MG63 (cell line): ENCODE data around the gene UBASH3A. TPM values are rescaled to one million over a fixed set of nuclear protein-coding genes. Genes with fewer than 3 reads are reported as not detected.
A peak's percentile ranks its signal among the peaks of the same experiment; 100 is the strongest.
"Not testable (repeated sequence)": the region's sequence is repeated elsewhere in the genome, so short reads cannot be mapped to it uniquely, and the experiment has no call there.

Source experiments
- DNase-seq: peaks from one replicate; pipeline ENCODE4 v3.0.0-alpha.2; 2020
- H3K27me3 ChIP-seq: fragments of 250-450 bp; sonication (Bioruptor Pico); 2 replicates; pipeline ENCODE4 v1.5.1; 2020; ENCODE audit warnings: mild to moderate bottlenecking, moderate library complexity
- H3K36me3 ChIP-seq: fragments of 250-450 bp; sonication (Bioruptor Pico); 2 replicates; pipeline ENCODE4 v1.5.1; 2020; ENCODE audit warnings: mild to moderate bottlenecking, moderate library complexity
- H3K4me3 ChIP-seq: fragments of 250-450 bp; sonication (Bioruptor Pico); 2 replicates; pipeline ENCODE4 v1.5.1; 2020; ENCODE audit warnings: mild to moderate bottlenecking, moderate library complexity
- H3K9me3 ChIP-seq: fragments of 250-450 bp; sonication (Bioruptor Pico); 2 replicates; pipeline ENCODE4 v1.5.1; 2020; ENCODE audit warnings: mild to moderate bottlenecking, moderate library complexity
- total RNA-seq: library from RNA; depleted of rRNA; stranded (reverse); fragments of >200 nt; shearing (Covaris generic); gene quantifications from 2 replicates; pipeline ENCODE4 v1.2.3, GENCODE V29; 2014; ENCODE audit warnings: low replicate concordance

Gene UBASH3A
- total RNA-seq, 1 experiment from 2014 or later, result not detected

- no peaks in the 10 kb centered on the region for H3K27me3 ChIP-seq
- no peaks in the 10 kb centered on the region for H3K36me3 ChIP-seq
- no peaks in the 10 kb centered on the region for H3K9me3 ChIP-seq
- no peak for DNase-seq
- no peak overlapping the region for H3K4me3 ChIP-seq
Measured at GRCh38 chr21:42396799-42397745, 6.6 kb upstream of the UBASH3A start.

- Histone ChIP-seq H3K36me3 (no peaks in the 10 kb centered on the region), H3K9me3 (no peaks in the 10 kb centered on the region), H3K27me3 (no peaks in the 10 kb centered on the region), H3K4me3 (no peak overlapping the region)
- DNase-seq, result no peak
Measured at GRCh38 chr21:42397746-42398394, 5.8 kb upstream of the UBASH3A start.

DNA sequence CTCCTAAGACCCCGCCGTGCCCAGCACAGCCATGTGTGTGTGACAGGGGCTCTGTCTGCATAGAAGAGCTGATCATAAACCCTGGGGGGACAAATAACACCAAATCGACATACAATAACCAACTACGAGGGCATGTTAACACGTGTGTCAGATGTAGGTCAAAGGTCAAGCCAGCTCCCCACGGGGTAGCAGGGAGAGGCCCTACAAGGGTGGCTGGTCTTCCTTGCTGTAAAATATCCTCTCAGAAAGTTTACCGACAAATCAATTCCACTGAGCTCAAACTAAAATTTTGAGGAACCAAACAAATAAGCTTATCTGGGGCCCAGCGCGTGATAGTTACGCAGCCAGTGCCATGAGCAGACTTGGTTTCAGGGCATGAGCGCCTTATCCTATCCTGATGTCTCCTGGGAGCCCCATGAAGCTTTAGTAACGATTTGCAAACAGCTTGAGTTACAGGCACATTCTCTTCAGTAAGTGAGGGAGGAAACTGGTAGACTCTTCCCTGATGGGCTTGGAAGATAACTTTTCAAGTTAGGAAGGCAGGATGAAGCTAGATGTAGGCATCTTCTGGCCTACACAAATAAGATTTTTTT lies 5.2 kb upstream of the UBASH3A start:
- Histone ChIP-seq H3K9me3 (no peaks in the 10 kb centered on the region), H3K27me3 (no peaks in the 10 kb centered on the region), H3K36me3 (no peaks in the 10 kb centered on the region), H3K4me3 (no peak overlapping the region)
- no peak for DNase-seq

- no peak for DNase-seq
- H3K9me3 ChIP-seq, result no peaks in the 10 kb centered on the region
- no peak overlapping the region for H3K4me3 ChIP-seq
Measured at GRCh38 chr21:42400525-42400924, 3.2 kb upstream of the UBASH3A start.

DNA sequence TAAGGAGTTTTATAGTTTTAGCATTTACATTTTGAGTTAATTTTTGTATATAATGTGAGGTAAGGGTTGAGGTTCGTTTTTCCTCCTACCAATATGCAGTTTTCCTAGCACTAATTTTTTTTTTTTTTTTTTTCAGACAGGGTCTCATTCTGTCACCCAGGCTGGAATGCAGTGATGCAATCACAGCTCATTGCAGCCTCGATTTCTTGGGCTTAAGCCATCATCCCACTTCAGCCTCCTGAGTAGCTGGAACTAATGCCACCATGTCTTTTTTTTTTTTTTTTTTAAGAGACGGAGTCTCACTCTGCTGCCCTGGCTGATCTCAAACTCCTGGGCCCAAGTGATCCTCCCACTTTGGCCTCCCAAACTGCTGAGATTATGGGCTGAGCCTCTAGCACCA lies 2.5 kb upstream of the UBASH3A start:
- no peaks in the 10 kb centered on the region for H3K36me3 ChIP-seq
- H3K27me3 ChIP-seq, result no peaks in the 10 kb centered on the region
- H3K9me3 ChIP-seq, result no peaks in the 10 kb centered on the region
- DNase-seq, result peak; percentile 16
- H3K4me3 ChIP-seq, result no peak overlapping the region

More at GRCh38 chr21:42400525-42400924, 3.2 kb upstream of the UBASH3A start:
- Histone ChIP-seq H3K27me3 (no peaks in the 10 kb centered on the region), H3K36me3 (no peaks in the 10 kb centered on the region)

- no peaks in the 10 kb centered on the region for H3K9me3 ChIP-seq
- no peaks in the 10 kb centered on the region for H3K36me3 ChIP-seq
- no peak overlapping the region for H3K4me3 ChIP-seq
- DNase-seq, result no peak
- no peaks in the 10 kb centered on the region for H3K27me3 ChIP-seq
Measured at GRCh38 chr21:42401820-42402251, 1.9 kb upstream of the UBASH3A start.

DNA sequence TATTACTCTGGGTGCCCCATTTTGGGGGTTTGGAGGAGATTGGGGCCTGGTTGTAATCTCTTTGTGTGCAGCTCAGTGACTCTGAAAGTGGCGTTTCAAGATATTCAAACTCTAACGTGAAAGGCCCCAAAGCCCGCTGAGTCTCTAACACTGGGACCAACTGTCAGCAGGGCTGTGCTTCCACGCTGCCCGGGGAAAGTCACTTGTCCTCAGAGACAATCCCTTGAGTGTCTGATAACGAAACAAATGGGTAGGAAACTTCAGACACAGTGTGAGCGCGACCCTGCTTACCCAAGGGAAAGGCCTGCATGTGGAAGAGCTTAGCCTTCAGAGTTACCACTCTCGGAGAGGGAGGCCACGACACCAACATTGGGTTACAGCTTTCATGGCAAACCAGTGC lies 837 bp downstream of the UBASH3A start:
- DNase-seq, result no peak
- H3K36me3 ChIP-seq, result no peaks in the 10 kb centered on the region
- no peaks in the 10 kb centered on the region for H3K9me3 ChIP-seq
- H3K27me3 ChIP-seq, result no peaks in the 10 kb centered on the region
- no peak overlapping the region for H3K4me3 ChIP-seq

DNA sequence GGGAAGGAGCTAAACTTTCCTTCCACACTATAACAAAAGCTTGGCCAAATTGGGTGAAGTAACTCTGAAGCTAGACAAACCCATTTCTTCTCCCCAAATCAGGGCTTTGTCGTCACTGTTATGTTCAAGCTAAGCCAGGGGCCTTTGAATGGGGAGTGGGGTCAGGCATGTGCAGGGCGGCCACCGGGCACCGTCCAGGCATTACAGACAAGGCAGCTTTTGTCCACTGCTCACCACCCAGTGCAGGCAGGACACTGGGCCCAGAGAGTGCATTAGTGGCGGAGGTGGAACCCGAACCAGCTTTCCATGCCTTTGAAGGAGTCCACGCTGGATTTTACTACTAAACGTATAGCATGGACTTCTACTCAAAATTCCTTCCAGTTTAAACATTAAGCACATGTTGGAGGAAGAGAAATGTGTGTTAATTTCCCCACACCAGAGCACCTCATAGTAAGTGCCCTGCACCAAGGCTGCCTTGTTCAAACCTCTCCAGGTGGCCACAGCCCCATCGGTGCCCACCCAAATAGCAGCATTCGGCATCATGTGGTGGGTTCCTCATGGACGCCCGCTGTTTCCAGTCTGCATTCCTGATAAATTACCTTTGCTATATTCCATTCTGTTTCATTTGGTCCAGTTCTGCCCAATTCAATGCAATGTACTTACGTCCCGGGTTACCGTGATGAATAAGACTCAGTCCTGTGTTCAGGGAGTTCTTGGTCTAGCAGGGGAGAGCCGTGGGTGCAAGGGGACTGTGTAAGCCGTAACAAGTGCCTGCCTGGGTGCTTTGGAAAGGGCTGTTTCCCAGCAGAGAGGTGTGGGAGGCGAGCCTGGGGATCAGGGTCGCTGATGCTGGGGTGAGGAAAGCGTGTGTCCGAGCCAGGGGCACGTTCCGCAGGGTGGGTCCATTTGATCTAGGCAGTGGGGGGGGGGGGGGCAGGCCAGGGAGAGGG lies 1.6 kb downstream of the UBASH3A start:
- H3K36me3 ChIP-seq, result no peaks in the 10 kb centered on the region
- no peak overlapping the region for H3K4me3 ChIP-seq
- no peak for DNase-seq
- no peaks in the 10 kb centered on the region for H3K9me3 ChIP-seq
- no peaks in the 10 kb centered on the region for H3K27me3 ChIP-seq

DNA sequence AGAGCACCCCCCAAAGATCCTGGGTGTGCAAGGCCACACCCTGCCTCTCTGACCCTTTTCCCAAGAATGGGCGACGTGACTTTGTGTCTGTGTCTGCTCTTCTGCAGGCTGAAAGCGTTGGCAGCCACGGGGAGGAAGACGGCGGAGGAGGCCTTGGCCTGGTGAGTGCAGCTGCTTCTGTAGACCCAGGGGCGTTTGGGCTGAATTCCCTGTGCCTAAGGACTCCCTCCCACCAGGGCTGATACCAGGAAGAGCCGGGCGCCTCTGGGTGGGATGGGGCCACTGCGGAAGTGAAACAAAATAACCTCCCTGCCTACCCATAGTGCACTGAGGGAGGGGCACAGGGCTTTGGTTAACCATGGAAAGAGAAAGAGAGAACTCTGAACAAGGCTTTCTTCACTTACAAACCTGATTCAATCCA lies 2.5 kb downstream of the UBASH3A start:
- Histone ChIP-seq H3K36me3 (no peaks in the 10 kb centered on the region), H3K4me3 (no peak overlapping the region)

GRCh38 chr21:42406866-42407265 lies 3.2 kb downstream of the UBASH3A start:
- no peak for DNase-seq
- no peaks in the 10 kb centered on the region for H3K36me3 ChIP-seq
- H3K27me3 ChIP-seq, result no peaks in the 10 kb centered on the region
- H3K9me3 ChIP-seq, result no peaks in the 10 kb centered on the region
- H3K4me3 ChIP-seq, result no peak overlapping the region

More for the DNA sequence above, 2.5 kb downstream of the UBASH3A start:
- H3K9me3 ChIP-seq, result no peaks in the 10 kb centered on the region
- H3K27me3 ChIP-seq, result no peaks in the 10 kb centered on the region
- no peak for DNase-seq

DNA sequence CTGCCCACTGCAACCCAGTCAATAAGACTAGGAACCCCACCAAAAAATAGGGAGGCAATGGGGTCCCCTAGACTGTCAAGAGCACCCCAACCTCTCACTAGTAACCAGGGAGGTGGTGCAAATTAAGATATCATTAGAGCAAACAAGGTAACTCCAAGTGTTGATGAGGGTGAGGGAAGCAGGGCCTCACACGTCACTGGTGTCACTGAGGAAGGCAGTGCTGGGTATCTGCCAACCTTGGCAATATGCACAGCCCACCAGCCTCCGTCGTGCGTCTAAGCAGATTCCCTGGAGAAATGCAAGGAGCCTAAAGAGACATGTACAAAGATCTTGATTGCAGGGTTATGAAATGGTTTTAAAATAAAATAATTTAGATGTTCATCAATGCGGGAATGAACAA lies 3.8 kb downstream of the UBASH3A start:
- DNase-seq, result no peak
- Histone ChIP-seq H3K9me3 (no peaks in the 10 kb centered on the region), H3K27me3 (no peaks in the 10 kb centered on the region), H3K4me3 (no peak overlapping the region), H3K36me3 (no peaks in the 10 kb centered on the region)

GRCh38 chr21:42408718-42409117 lies 5.0 kb downstream of the UBASH3A start:
- not testable (repeated sequence) for H3K27me3 ChIP-seq, DNase-seq, H3K4me3 ChIP-seq, H3K9me3 ChIP-seq, H3K36me3 ChIP-seq

GRCh38 chr21:42409366-42409765 lies 5.7 kb downstream of the UBASH3A start:
- H3K9me3 ChIP-seq, result no peaks in the 10 kb centered on the region
- H3K36me3 ChIP-seq, result no peaks in the 10 kb centered on the region
- H3K4me3 ChIP-seq, result no peak overlapping the region
- DNase-seq, result no peak
- no peaks in the 10 kb centered on the region for H3K27me3 ChIP-seq

DNA sequence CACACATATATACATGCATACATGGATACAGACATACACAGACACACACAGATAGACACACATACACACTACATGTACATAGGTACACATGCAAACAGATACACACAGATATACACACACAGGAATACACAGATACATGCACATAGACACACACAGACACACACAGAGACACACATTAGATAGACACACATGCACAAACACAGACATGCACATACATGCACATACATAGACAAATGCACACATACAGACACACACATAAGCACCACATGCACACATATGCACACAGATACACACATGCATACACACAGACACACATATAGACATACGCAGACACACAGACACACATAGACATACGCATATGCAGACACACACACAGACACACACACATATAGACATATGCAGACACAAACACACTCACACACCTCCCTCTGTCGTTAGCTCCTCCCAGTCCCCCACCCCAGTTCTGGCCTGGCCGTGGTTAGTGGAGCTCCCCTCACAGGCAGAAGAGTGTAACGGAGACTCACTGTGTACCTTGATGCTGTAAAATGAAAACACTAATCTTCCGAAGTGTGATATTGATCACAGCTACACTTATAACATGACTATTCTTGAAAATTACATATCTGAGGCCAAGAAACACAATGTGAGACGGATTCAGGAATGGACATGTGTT lies 7.6 kb downstream of the UBASH3A start:
- no peaks in the 10 kb centered on the region for H3K27me3 ChIP-seq
- no peak overlapping the region for H3K4me3 ChIP-seq
- no peaks in the 10 kb centered on the region for H3K9me3 ChIP-seq
- DNase-seq, result no peak
- no peaks in the 10 kb centered on the region for H3K36me3 ChIP-seq

DNA sequence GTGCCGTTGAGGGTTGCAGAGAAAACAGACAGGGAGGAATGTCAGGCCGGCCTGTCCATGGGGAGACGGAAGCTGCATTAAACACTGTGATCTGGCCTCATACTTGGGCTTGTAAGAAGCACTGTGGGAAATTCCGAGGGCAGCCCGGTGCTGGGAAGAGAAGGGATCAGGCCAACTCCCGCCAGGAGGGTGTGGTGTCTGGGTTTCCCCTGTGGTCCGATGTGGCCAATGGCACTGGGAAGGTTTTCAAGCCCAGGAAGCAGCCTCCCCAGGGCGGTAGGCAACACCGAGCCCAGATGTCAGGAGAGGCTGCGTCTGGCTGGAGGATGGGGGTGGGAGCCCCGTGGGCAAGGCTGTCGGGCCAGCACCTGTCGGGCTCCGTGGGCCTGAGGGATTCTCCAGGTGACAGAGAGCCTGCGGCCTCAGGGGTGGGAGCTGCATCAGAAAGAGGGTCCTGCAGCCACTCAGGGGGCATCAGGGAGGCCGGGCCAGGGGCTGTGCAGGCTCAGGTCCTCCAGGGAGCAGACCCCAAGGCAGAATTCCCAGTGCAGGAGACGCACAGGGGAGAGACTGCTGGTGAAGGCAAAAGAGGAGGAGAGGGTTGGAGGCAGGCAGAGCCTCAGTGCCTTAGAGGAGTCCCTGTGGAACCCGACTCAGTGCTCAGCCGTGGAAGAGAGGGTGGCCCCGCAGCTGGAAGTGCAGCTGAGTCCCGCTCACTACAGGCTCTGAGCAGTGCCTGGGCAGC lies 8.4 kb downstream of the UBASH3A start:
- H3K4me3 ChIP-seq, result no peak overlapping the region
- no peak for DNase-seq

More for the DNA sequence above, 8.4 kb downstream of the UBASH3A start:
- Histone ChIP-seq H3K36me3 (no peaks in the 10 kb centered on the region), H3K27me3 (no peaks in the 10 kb centered on the region), H3K9me3 (no peaks in the 10 kb centered on the region)
